SKM-1 (cell line): ENCODE data around the gene C3orf22.
"Not testable (repeated sequence)": the region's sequence is repeated elsewhere in the genome, so short reads cannot be mapped to it uniquely, and the experiment has no call there.

ENCODE experiments used
- DNase-seq: peaks from one replicate; lab custom pipeline; 2025; ENCODE audit not compliant: unreplicated experiment; lab: John Stamatoyannopoulos, UW

C3orf22 gene

GRCh38 chr3:126543457-126544061 lies 15.2 kb downstream of the C3orf22 start:
- DNase-seq: no peak

GRCh38 chr3:126542340-126543241 lies 16.1 kb downstream of the C3orf22 start:
- DNase-seq: no peak

- no peak for DNase-seq
Measured at GRCh38 chr3:126541628-126542339, 16.9 kb downstream of the C3orf22 start.

- DNase-seq: no peak
Measured at GRCh38 chr3:126540951-126541627, 17.6 kb downstream of the C3orf22 start.

GRCh38 chr3:126540342-126540849 lies 18.3 kb downstream of the C3orf22 start:
- DNase-seq: peak; percentile 37

- DNase-seq: no peak
Measured at GRCh38 chr3:126539558-126540250, 19.0 kb downstream of the C3orf22 start.

- no peak for DNase-seq
Measured at GRCh38 chr3:126538966-126539365, 19.8 kb downstream of the C3orf22 start.

GRCh38 chr3:126538316-126538715 lies 20.4 kb downstream of the C3orf22 start:
- no peak for DNase-seq

GRCh38 chr3:126537730-126538281 lies 20.9 kb downstream of the C3orf22 start:
- no peak for DNase-seq

GRCh38 chr3:126537116-126537729 lies 21.5 kb downstream of the C3orf22 start:
- no peak for DNase-seq

GRCh38 chr3:126536126-126536525 lies 22.6 kb downstream of the C3orf22 start:
- DNase-seq: no peak

- no peak for DNase-seq
Measured at GRCh38 chr3:126535636-126536035, 23.1 kb downstream of the C3orf22 start.

- DNase-seq: not testable (repeated sequence)
Measured at GRCh38 chr3:126534716-126535115, 24.0 kb downstream of the C3orf22 start.

- peak; percentile 56 for DNase-seq
Measured at GRCh38 chr3:126533506-126533905, 25.2 kb downstream of the C3orf22 start.

- DNase-seq: no peak
Measured at GRCh38 chr3:126531051-126531330, 27.7 kb downstream of the C3orf22 start.

GRCh38 chr3:126530171-126531050 lies 28.3 kb downstream of the C3orf22 start:
- DNase-seq: peak; percentile 95

GRCh38 chr3:126529585-126530170 lies 29.1 kb downstream of the C3orf22 start:
- DNase-seq: no peak

- peak; percentile 81 for DNase-seq
Measured at GRCh38 chr3:126528800-126529541, 29.8 kb downstream of the C3orf22 start.
